Right lobe of liver (tissue), 4 donors: Measurements from ENCODE around the gene MTRFR.

ENCODE experiments used
- CTCF ChIP-seq, 4 donors: fragments of 200-600 bp in 3 of 4; fragments of 450-650 bp in 1 of 4; IDR thresholded peaks; one replicate each; pipeline versions ENCODE4 v1.5.1 to v1.8.0; 2016 to 2022; ENCODE audit warnings: antibody characterized with exemption in 4 of 4, mild to moderate bottlenecking in 2 of 4
- POLR2A ChIP-seq: fragments of 450-650 bp; IDR thresholded peaks from one replicate; pipeline ENCODE4 v1.6.1; 2017; ENCODE audit warnings: antibody characterized with exemption, mild to moderate bottlenecking
- donor health status: DM: no; HTN: no; CAD: no.
- donor health status: DM: no; HTN: no; CAD: no.
- donor health status: DM: no; HTN: yes; CAD: no.

GRCh38 chr12:123263196-123263817 is 30.1 kb downstream of the MTRFR start:
- no peak for TF ChIP-seq CTCF (IDR thresholded peaks at IDR 0.05)
- no peak for TF ChIP-seq POLR2A
